ENCODE data around the gene CASP4. TPM values are rescaled to one million over a fixed set of nuclear protein-coding genes. Genes with fewer than 3 reads are reported as not detected.

CASP4 gene
- polyA plus RNA-seq, 1 donor from 2014 or later = not detected

DNA sequence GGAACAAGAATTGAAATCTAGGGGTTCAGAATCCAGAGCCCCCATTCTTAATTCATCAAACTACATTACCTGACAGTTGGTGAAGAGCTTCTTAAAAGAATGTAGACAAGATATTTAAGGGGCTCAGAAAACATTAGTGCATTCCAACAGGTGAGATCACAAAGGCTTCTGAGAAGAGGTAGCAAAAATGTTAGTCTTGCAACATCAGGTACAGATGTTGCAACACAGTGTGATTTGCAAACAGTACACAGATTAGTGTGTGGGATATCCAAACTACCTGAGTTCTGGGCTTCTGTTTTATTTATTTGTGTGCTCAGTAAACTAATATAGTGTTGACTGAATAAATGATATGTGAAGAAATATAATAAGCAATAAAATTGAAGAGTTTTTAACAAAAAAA is 11.8 kb downstream of the CASP4 start:
- Histone ChIP-seq H3K27me3 (ENCODE audit: insufficient read depth, low read depth, low read length) (no peaks in the 10 kb centered on the region), H3K9me3 (ENCODE audit: low read length) (no peaks in the 10 kb centered on the region), H4K20me1 (ENCODE audit: insufficient read depth) (no peaks in the 10 kb centered on the region), H3K4me2 (ENCODE audit: low read length) (no peak overlapping the region), H2AFZ (ENCODE audit: low read depth, low read length) (no peak overlapping the region), H3F3A (ENCODE audit: insufficient read depth, low read length, poor library complexity, severe bottlenecking) (no peaks in the 10 kb centered on the region), H3K9ac (ENCODE audit: low read length) (no peak overlapping the region), H3K36me3 (ENCODE audit: insufficient read depth, low read length) (no peaks in the 10 kb centered on the region), H3K79me2 (replicated peaks; ENCODE audit: insufficient read depth, low read length) (no peaks in the 10 kb centered on the region), H3K4me3 (ENCODE audit: low read length) (no peak overlapping the region), H3K9me2 (ENCODE audit: insufficient read depth, low read length) (no peaks in the 10 kb centered on the region), H3K27ac (ENCODE audit: low read length) (no peak overlapping the region)
- TF ChIP-seq EP300 (conservative IDR thresholded peaks at IDR 0.05; ENCODE audit: poor library complexity, severe bottlenecking) (no peak), EZH2 (IDR thresholded peaks at IDR 0.05; ENCODE audit: borderline replicate concordance, insufficient read depth, low read length, poor library complexity, severe bottlenecking) (no peak), POLR2AphosphoS5 (IDR thresholded peaks at IDR 0.05) (no peak), TAF1 (IDR thresholded peaks at IDR 0.05; ENCODE audit: low read depth) (no peak), RAD21 (conservative IDR thresholded peaks at IDR 0.05) (no peak), MXI1 (conservative IDR thresholded peaks at IDR 0.05; ENCODE audit: poor library complexity, severe bottlenecking) (no peak), SMC3 (conservative IDR thresholded peaks at IDR 0.05; ENCODE audit: poor library complexity) (no peak)
- TF ChIP-seq, protein P1, sequence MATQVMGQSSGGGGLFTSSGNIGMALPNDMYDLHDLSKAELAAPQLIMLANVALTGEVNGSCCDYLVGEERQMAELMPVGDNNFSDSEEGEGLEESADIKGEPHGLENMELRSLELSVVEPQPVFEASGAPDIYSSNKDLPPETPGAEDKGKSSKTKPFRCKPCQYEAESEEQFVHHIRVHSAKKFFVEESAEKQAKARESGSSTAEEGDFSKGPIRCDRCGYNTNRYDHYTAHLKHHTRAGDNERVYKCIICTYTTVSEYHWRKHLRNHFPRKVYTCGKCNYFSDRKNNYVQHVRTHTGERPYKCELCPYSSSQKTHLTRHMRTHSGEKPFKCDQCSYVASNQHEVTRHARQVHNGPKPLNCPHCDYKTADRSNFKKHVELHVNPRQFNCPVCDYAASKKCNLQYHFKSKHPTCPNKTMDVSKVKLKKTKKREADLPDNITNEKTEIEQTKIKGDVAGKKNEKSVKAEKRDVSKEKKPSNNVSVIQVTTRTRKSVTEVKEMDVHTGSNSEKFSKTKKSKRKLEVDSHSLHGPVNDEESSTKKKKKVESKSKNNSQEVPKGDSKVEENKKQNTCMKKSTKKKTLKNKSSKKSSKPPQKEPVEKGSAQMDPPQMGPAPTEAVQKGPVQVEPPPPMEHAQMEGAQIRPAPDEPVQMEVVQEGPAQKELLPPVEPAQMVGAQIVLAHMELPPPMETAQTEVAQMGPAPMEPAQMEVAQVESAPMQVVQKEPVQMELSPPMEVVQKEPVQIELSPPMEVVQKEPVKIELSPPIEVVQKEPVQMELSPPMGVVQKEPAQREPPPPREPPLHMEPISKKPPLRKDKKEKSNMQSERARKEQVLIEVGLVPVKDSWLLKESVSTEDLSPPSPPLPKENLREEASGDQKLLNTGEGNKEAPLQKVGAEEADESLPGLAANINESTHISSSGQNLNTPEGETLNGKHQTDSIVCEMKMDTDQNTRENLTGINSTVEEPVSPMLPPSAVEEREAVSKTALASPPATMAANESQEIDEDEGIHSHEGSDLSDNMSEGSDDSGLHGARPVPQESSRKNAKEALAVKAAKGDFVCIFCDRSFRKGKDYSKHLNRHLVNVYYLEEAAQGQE (IDR thresholded peaks at IDR 0.05; ENCODE audit: borderline replicate concordance) = no peak
- TF ChIP-seq, protein P2, sequence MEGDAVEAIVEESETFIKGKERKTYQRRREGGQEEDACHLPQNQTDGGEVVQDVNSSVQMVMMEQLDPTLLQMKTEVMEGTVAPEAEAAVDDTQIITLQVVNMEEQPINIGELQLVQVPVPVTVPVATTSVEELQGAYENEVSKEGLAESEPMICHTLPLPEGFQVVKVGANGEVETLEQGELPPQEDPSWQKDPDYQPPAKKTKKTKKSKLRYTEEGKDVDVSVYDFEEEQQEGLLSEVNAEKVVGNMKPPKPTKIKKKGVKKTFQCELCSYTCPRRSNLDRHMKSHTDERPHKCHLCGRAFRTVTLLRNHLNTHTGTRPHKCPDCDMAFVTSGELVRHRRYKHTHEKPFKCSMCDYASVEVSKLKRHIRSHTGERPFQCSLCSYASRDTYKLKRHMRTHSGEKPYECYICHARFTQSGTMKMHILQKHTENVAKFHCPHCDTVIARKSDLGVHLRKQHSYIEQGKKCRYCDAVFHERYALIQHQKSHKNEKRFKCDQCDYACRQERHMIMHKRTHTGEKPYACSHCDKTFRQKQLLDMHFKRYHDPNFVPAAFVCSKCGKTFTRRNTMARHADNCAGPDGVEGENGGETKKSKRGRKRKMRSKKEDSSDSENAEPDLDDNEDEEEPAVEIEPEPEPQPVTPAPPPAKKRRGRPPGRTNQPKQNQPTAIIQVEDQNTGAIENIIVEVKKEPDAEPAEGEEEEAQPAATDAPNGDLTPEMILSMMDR (IDR thresholded peaks at IDR 0.05; ENCODE audit: poor library complexity, severe bottlenecking) = no peak

DNA sequence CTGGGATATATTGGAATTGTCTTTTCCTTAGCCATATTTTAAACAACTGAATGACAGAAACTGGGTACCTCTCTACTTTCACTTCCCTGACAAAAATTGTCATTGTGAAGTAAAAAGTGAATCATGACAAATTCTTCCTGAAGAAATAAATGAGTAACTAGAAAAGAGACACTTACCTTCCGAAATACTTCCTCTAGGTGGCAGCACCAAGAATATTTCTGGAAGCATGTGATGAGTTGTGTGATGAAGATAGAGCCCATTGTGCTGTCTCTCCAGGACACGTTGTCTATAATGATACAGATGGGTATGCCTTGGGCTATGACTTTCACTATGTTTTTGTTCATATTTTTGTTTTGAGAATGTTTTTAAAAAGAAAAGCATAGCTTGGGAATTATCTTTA is 21.5 kb downstream of the CASP4 start:
- no peaks in the 10 kb centered on the region for H3K27me3 ChIP-seq (ENCODE audit: insufficient read depth, low read depth, low read length)
- no peak overlapping the region for H3K9ac ChIP-seq (ENCODE audit: low read length)
- TF ChIP-seq EP300 (conservative IDR thresholded peaks at IDR 0.05; ENCODE audit: poor library complexity, severe bottlenecking) (no peak), SMC3 (conservative IDR thresholded peaks at IDR 0.05; ENCODE audit: poor library complexity) (no peak), POLR2AphosphoS5 (IDR thresholded peaks at IDR 0.05) (no peak), TAF1 (IDR thresholded peaks at IDR 0.05; ENCODE audit: low read depth) (no peak), MXI1 (conservative IDR thresholded peaks at IDR 0.05; ENCODE audit: poor library complexity, severe bottlenecking) (no peak), EZH2 (IDR thresholded peaks at IDR 0.05; ENCODE audit: borderline replicate concordance, insufficient read depth, low read length, poor library complexity, severe bottlenecking) (no peak), RAD21 (conservative IDR thresholded peaks at IDR 0.05) (no peak)
- TF ChIP-seq, protein P1 (IDR thresholded peaks at IDR 0.05; ENCODE audit: borderline replicate concordance) = no peak
- TF ChIP-seq, protein P2 (IDR thresholded peaks at IDR 0.05; ENCODE audit: poor library complexity, severe bottlenecking) = no peak
- no peaks in the 10 kb centered on the region for H3K9me2 ChIP-seq (ENCODE audit: insufficient read depth, low read length)
- no peaks in the 10 kb centered on the region for H3K79me2 ChIP-seq (replicated peaks; ENCODE audit: insufficient read depth, low read length)
- no peak overlapping the region for H3K27ac ChIP-seq (ENCODE audit: low read length)
- no peaks in the 10 kb centered on the region for H3K9me3 ChIP-seq (ENCODE audit: low read length)
- H3K4me3 ChIP-seq (ENCODE audit: low read length) = no peak overlapping the region
- H3F3A ChIP-seq (ENCODE audit: insufficient read depth, low read length, poor library complexity, severe bottlenecking) = no peaks in the 10 kb centered on the region
- no peak overlapping the region for H2AFZ ChIP-seq (ENCODE audit: low read depth, low read length)
- H3K4me2 ChIP-seq (ENCODE audit: low read length) = no peak overlapping the region
- no peaks in the 10 kb centered on the region for H4K20me1 ChIP-seq (ENCODE audit: insufficient read depth)
- no peaks in the 10 kb centered on the region for H3K36me3 ChIP-seq (ENCODE audit: insufficient read depth, low read length)

All from neural cell (in vitro differentiated cells).